ENCODE results near the gene MOB3B. TPM values are rescaled to one million over a fixed set of nuclear protein-coding genes. Genes with fewer than 3 reads are reported as not detected.
A peak's percentile ranks its signal among the peaks of the same experiment; 100 is the strongest.

The MOB3B gene
- total and polyA plus RNA-seq, 2 of the 13 experiments (the other 11 are each of a cell fraction or from before 2014, with no cell fraction given): 0.03 to 0.09 TPM

DNA sequence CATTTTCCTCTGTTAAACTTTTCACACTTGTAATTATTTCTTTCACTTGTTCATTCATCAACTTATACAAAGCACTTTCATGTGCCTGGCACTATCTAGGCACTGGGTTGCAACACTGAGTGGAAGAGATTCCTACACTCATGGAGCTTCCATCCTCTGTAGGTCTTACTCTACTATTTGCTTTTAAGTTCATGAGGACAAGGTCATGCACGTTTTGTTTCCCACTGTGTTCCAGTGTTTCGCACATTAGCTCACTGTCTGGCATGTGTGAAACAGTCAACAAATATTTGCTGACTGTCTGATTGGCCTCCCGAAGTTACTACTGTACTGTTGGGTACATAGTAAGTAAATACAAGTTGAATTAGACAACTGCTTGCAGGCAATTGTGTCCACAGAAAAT, 93.4 kb downstream of the MOB3B start (continued):
- peak; percentile 95 for TF ChIP-seq FOXO1 (CRISPR knock-in tag; IDR thresholded peaks at IDR 0.05)
- TF ChIP-seq, protein P1, sequence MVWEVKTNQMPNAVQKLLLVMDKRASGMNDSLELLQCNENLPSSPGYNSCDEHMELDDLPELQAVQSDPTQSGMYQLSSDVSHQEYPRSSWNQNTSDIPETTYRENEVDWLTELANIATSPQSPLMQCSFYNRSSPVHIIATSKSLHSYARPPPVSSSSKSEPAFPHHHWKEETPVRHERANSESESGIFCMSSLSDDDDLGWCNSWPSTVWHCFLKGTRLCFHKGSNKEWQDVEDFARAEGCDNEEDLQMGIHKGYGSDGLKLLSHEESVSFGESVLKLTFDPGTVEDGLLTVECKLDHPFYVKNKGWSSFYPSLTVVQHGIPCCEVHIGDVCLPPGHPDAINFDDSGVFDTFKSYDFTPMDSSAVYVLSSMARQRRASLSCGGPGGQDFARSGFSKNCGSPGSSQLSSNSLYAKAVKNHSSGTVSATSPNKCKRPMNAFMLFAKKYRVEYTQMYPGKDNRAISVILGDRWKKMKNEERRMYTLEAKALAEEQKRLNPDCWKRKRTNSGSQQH (CRISPR knock-in tag; IDR thresholded peaks at IDR 0.05; ENCODE audit: low read depth): 0 out of 2 replicates have a peak, but pooled peaks have one; percentile 34
- TF ChIP-seq HOXA7 (CRISPR knock-in tag; IDR thresholded peaks at IDR 0.05): 0 out of 2 replicates have a peak, but pooled peaks have one; percentile 63
- peak; percentile 58; the same call in 1 of the 2 replicates for TF ChIP-seq ZFP90 (CRISPR knock-in tag; IDR thresholded peaks at IDR 0.05; ENCODE audit: borderline replicate concordance)
- TF ChIP-seq, protein P2, sequence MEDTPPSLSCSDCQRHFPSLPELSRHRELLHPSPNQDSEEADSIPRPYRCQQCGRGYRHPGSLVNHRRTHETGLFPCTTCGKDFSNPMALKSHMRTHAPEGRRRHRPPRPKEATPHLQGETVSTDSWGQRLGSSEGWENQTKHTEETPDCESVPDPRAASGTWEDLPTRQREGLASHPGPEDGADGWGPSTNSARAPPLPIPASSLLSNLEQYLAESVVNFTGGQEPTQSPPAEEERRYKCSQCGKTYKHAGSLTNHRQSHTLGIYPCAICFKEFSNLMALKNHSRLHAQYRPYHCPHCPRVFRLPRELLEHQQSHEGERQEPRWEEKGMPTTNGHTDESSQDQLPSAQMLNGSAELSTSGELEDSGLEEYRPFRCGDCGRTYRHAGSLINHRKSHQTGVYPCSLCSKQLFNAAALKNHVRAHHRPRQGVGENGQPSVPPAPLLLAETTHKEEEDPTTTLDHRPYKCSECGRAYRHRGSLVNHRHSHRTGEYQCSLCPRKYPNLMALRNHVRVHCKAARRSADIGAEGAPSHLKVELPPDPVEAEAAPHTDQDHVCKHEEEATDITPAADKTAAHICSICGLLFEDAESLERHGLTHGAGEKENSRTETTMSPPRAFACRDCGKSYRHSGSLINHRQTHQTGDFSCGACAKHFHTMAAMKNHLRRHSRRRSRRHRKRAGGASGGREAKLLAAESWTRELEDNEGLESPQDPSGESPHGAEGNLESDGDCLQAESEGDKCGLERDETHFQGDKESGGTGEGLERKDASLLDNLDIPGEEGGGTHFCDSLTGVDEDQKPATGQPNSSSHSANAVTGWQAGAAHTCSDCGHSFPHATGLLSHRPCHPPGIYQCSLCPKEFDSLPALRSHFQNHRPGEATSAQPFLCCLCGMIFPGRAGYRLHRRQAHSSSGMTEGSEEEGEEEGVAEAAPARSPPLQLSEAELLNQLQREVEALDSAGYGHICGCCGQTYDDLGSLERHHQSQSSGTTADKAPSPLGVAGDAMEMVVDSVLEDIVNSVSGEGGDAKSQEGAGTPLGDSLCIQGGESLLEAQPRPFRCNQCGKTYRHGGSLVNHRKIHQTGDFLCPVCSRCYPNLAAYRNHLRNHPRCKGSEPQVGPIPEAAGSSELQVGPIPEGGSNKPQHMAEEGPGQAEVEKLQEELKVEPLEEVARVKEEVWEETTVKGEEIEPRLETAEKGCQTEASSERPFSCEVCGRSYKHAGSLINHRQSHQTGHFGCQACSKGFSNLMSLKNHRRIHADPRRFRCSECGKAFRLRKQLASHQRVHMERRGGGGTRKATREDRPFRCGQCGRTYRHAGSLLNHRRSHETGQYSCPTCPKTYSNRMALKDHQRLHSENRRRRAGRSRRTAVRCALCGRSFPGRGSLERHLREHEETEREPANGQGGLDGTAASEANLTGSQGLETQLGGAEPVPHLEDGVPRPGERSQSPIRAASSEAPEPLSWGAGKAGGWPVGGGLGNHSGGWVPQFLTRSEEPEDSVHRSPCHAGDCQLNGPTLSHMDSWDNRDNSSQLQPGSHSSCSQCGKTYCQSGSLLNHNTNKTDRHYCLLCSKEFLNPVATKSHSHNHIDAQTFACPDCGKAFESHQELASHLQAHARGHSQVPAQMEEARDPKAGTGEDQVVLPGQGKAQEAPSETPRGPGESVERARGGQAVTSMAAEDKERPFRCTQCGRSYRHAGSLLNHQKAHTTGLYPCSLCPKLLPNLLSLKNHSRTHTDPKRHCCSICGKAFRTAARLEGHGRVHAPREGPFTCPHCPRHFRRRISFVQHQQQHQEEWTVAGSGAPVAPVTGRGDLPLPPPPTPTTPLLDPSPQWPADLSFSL (CRISPR knock-in tag; IDR thresholded peaks at IDR 0.05): no peak
- no peak for TF ChIP-seq GZF1 (CRISPR knock-in tag; IDR thresholded peaks at IDR 0.05)
- 0 out of 2 replicates have a peak, but pooled peaks have one; percentile 38 for TF ChIP-seq ZNF672 (CRISPR knock-in tag; IDR thresholded peaks at IDR 0.05)
- peak; percentile 100 for TF ChIP-seq TBX2 (CRISPR knock-in tag; IDR thresholded peaks at IDR 0.05; ENCODE audit: borderline replicate concordance)
- TF ChIP-seq, protein P3, sequence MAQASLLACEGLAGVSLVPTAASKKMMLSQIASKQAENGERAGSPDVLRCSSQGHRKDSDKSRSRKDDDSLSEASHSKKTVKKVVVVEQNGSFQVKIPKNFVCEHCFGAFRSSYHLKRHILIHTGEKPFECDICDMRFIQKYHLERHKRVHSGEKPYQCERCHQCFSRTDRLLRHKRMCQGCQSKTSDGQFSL (CRISPR knock-in tag; IDR thresholded peaks at IDR 0.05): no peak
- TF ChIP-seq, protein P4, sequence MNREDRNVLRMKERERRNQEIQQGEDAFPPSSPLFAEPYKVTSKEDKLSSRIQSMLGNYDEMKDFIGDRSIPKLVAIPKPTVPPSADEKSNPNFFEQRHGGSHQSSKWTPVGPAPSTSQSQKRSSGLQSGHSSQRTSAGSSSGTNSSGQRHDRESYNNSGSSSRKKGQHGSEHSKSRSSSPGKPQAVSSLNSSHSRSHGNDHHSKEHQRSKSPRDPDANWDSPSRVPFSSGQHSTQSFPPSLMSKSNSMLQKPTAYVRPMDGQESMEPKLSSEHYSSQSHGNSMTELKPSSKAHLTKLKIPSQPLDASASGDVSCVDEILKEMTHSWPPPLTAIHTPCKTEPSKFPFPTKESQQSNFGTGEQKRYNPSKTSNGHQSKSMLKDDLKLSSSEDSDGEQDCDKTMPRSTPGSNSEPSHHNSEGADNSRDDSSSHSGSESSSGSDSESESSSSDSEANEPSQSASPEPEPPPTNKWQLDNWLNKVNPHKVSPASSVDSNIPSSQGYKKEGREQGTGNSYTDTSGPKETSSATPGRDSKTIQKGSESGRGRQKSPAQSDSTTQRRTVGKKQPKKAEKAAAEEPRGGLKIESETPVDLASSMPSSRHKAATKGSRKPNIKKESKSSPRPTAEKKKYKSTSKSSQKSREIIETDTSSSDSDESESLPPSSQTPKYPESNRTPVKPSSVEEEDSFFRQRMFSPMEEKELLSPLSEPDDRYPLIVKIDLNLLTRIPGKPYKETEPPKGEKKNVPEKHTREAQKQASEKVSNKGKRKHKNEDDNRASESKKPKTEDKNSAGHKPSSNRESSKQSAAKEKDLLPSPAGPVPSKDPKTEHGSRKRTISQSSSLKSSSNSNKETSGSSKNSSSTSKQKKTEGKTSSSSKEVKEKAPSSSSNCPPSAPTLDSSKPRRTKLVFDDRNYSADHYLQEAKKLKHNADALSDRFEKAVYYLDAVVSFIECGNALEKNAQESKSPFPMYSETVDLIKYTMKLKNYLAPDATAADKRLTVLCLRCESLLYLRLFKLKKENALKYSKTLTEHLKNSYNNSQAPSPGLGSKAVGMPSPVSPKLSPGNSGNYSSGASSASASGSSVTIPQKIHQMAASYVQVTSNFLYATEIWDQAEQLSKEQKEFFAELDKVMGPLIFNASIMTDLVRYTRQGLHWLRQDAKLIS (CRISPR knock-in tag; IDR thresholded peaks at IDR 0.05): no peak
- 0 out of 2 replicates have a peak, but pooled peaks have one; percentile 73 for TF ChIP-seq HOXA9 (CRISPR knock-in tag; IDR thresholded peaks at IDR 0.05; ENCODE audit: borderline replicate concordance)
- TF ChIP-seq HDAC6 (IDR thresholded peaks at IDR 0.05; ENCODE audit: low read depth, low read length): no peak
- 0 out of 2 replicates have a peak, but pooled peaks have one; percentile 28 for TF ChIP-seq ZNF562 (CRISPR knock-in tag; IDR thresholded peaks at IDR 0.05; ENCODE audit: borderline replicate concordance)
- no peak for TF ChIP-seq SAFB2 (CRISPR knock-in tag; IDR thresholded peaks at IDR 0.05; ENCODE audit: borderline replicate concordance, low read depth)
- peak; percentile 88 for TF ChIP-seq CEBPB (IDR thresholded peaks at IDR 0.05; ENCODE audit: borderline replicate concordance, low read depth, low read length)
- TF ChIP-seq SKI (IDR thresholded peaks at IDR 0.05; ENCODE audit: partially characterized antibody): peak; percentile 99
- TF ChIP-seq ZNF605 (CRISPR knock-in tag; IDR thresholded peaks at IDR 0.05): no peak

All from HepG2 (cell line).